Motor neuron (in vitro differentiated cells): ENCODE data around the gene GPI. TPM values are rescaled to one million over a fixed set of nuclear protein-coding genes. Genes with fewer than 3 reads are reported as not detected.

Experiments used
- ATAC-seq, 8 experiments: fragments of 200-7000 bp; cut with Tn5 transposase; replicated peaks in 6 of 8; 2 replicates each; pipeline ENCODE4 v1.8.0; 2021; ENCODE audit warnings: mild to moderate bottlenecking in 8 of 8, moderate library complexity in 8 of 8
- H3K27ac ChIP-seq, 2 donors: fragments of 250-450 bp; sonication (Bioruptor Pico); 2 replicates each; pipeline ENCODE4 v1.9.0; 2021; ENCODE audit warnings: antibody characterized with exemption in 2 of 2, mild to moderate bottlenecking in 2 of 2, moderate library complexity in 1 of 2
- H3K4me1 ChIP-seq, 2 donors: fragments of 250-450 bp; sonication (Bioruptor Pico); replicated peaks in 1 of 2; 2 replicates each; pipeline ENCODE4 v1.6.1; 2021; ENCODE audit warnings: antibody characterized with exemption in 2 of 2, mild to moderate bottlenecking in 2 of 2, moderate library complexity in 1 of 2
- H3K4me3 ChIP-seq, 5 donors: fragments of 250-450 bp; sonication (Bioruptor Pico); 2 replicates each; pipeline ENCODE4 v1.9.0; 2021; ENCODE audit warnings: antibody characterized with exemption in 5 of 5, mild to moderate bottlenecking in 5 of 5, moderate library complexity in 4 of 5
- WGBS, 10 experiments: fragments of 450-650 bp; shearing (Covaris generic); methylation state at CpG; one replicate each; pipeline ENCODE4 v1.0.0; 2022; 5-methylcytosine and 5-hydroxymethylcytosine counted together
- in situ Hi-C, 9 experiments: fragments of 400-800 bp; cut with MboI; loops; one replicate each; pipeline ENCODE4 v1.15.0; 2021; ENCODE audit warnings: low sequenced_read_pairs in 9 of 9, low pct_unique_long_range_greater_than_20kb in 2 of 9; ENCODE audit not compliant: unreplicated experiment in 9 of 9
- total RNA-seq, 8 experiments: library from RNA; unstranded; fragments of 300-600 nt; gene quantifications; 2 replicates each; pipeline versions ENCODE4 v1.2.3 to v1.2.4, GENCODE V29; 2022

Gene GPI
- total RNA-seq, 8 experiments from 2014 or later: 124 to 391 (median 200) TPM

DNA sequence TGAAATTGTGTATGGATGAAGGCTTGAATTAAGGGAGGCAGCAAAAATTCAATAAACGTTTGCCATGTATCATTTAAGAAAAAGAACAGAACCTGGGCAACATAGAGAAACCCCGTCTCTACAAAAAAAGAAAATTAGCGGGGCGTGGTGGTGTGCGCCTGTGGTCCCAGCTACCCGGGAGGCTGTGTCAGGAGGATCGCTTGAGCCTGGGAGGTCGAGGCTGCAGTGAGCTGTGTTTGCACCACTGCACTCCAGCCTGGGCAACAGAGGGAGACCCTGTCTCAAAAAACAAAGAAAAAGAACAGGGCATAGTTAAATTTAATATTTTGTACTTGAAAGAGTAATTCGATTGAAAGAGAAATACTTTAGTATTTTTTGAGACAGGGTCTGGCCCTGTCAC is 64.6 kb downstream of the GPI start:
- Histone ChIP-seq H3K4me1 (peaks cover 4 to 21% of the 10 kb centered on the region in 2 donors), H3K27ac (no peak overlapping the region), H3K4me3 (peak overlapping the region; percentile 66 to 100 (median 79))
- no peak for ATAC-seq
- in situ Hi-C loops: no loop called here
- 47 to 66% (median 58%) methylated on average over 3 to 9 of the region's 9 CpGs for WGBS, 10 experiments

DNA sequence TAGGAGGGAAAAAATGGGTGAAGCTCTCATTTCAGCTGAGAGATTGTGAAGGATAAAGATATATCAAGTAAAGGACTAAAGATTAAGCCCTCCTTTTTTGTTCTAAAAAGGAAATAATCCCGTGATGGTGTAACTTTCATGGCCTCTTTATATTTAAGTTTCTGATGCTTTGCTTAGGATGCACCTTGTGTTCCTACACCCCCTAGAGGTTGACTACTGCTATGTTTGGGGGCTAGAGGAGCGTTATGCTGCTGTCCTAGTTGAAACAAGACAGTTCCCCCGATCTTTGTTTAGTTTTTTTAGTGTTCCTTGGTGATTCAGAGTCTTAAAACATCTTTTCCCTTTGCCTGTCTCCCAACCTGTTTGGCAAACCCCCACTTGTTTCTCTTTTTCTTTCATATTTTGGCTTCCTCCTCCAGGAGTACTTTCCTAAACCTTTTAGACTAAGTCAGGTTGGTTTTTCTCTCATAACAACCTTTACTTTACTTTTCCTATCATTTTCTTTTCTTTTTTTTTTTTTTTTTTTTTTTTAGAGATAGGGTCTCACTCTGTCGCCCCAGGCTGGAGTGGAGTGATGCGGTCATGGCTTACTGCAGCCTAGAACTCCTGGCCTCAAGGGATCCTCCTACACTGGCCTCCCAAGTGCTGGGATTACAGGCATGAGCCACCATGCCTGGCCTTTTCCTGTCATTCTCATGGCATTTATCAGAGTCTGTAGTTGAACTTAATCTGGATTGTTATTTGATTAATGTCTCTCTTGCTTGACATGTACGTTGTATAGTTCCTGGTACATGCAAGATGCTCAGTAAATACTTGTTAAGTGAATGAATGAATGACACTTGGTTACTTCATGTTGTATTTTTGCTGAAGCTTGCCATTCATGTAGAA is 66.0 kb downstream of the GPI start:
- peak overlapping the region in 1 of 5 donors; percentile 5 for H3K4me3 ChIP-seq
- WGBS, 10 experiments: 0 to 65% (median 47%) methylated on average over 2 to 6 of the region's 6 CpGs
- peak in 3 of 8 experiments; percentile 4 to 30 (median 4) for ATAC-seq
- in situ Hi-C loops: no loop called here
- H3K4me1 ChIP-seq: peaks cover 4 to 21% of the 10 kb centered on the region in 2 donors
- no peak overlapping the region for H3K27ac ChIP-seq

- Histone ChIP-seq H3K4me3 (no peak overlapping the region), H3K4me1 (peaks cover 4 to 21% of the 10 kb centered on the region in 2 donors), H3K27ac (no peak overlapping the region)
- 56 to 100% (median 91%) methylated on average over 1 to 2 of the region's 2 CpGs; no CpG with 5 or more reads in 2 of the 10 experiments for WGBS, 10 experiments
- in situ Hi-C loops: no loop called here
- no peak for ATAC-seq
Measured at GRCh38 chr19:34431681-34432402, 66.8 kb downstream of the GPI start.

DNA sequence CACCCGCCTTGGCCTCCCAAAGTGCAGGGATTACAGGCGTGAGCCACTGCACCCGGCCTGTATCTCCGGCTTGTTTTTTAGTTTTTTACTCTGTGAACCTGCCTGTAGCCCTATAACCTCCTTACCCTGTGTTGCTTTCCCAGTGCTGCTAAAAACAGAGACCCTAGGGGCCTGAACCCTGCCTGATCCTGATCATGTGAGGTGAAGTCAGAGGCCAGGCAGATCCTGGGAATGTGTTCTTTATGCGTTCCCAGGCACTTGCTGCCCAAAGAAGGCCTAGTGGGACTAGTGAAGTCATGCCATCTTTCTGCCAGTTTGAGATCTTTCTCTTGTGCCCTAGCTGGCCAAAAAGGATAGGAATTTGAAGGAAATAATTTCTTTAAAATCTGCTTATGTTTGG is 67.8 kb downstream of the GPI start:
- H3K4me1 ChIP-seq: peaks cover 2 to 18% of the 10 kb centered on the region in 2 donors
- no peak overlapping the region for H3K4me3 ChIP-seq
- 0 to 100% (median 100%) methylated on average over 1 to 3 of the region's 5 CpGs; no CpG with 5 or more reads in 3 of the 10 experiments for WGBS, 10 experiments
- ATAC-seq: no peak
- in situ Hi-C loops: no loop called here
- no peak overlapping the region for H3K27ac ChIP-seq

- Histone ChIP-seq H3K27ac (no peak overlapping the region), H3K4me3 (no peak overlapping the region), H3K4me1 (peaks cover 0 to under 1% of the 10 kb centered on the region in 2 donors)
- 74 to 100% (median 96%) methylated on average over 1 to 3 of the region's 3 CpGs; no CpG with 5 or more reads in 1 of the 10 experiments for WGBS, 10 experiments
- in situ Hi-C loops: no loop called here
- no peak for ATAC-seq
Measured at GRCh38 chr19:34436716-34437115, 71.7 kb downstream of the GPI start.

- WGBS, 10 experiments: 80 to 100% (median 100%) methylated on average over 1 to 3 of the region's 3 CpGs; no CpG with 5 or more reads in 5 of the 10 experiments
- Histone ChIP-seq H3K4me3 (no peak overlapping the region), H3K4me1 (no peaks in the 10 kb centered on the region), H3K27ac (no peak overlapping the region)
- in situ Hi-C loops: no loop called here
- no peak for ATAC-seq
Measured at GRCh38 chr19:34448191-34448590, 83.2 kb downstream of the GPI start.

Other genes with a start within 250 kb of the GPI start
- 100 to 1,000 TPM in 1 of 8 experiments, 10 to 100 TPM in 7; 46.7 to 108 (median 76.7) TPM for gene LSM14A, start 192.7 kb upstream of the GPI start, total RNA-seq
- gene GARRE1, start 110.6 kb upstream of the GPI start, total RNA-seq: 10 to 100 TPM in 6 of 8 experiments, 1 to 10 TPM in 2; 5.9 to 23.2 (median 16.3) TPM
- 10 to 100 TPM; 13.3 to 27.6 (median 18.1) TPM for gene PDCD2L, start 39.2 kb downstream of the GPI start, total RNA-seq
- 100 to 1,000 TPM in 6 of 8 experiments, 10 to 100 TPM in 2; 62.3 to 135 (median 107) TPM for gene UBA2, start 63.2 kb downstream of the GPI start, total RNA-seq
- gene WTIP, start 116.6 kb downstream of the GPI start, total RNA-seq: 10 to 100 TPM in 1 of 8 experiments, 1 to 10 TPM in 7; 1.3 to 14.3 (median 3.2) TPM